Vagina (tissue), 2 donors: Measurements from ENCODE around the gene SRA1.

Experiments used
- POLR2A ChIP-seq, 2 donors: fragments of 450-650 bp; IDR thresholded peaks; one replicate each; pipeline ENCODE4 v1.6.1; 2017; ENCODE audit warnings: antibody characterized with exemption in 2 of 2, mild to moderate bottlenecking in 2 of 2, moderate library complexity in 2 of 2
- POLR2AphosphoS5 ChIP-seq, 2 donors: sonication (generic); formaldehyde crosslinking; IDR thresholded peaks; one replicate each; pipeline ENCODE4 v1.9.0; 2017; ENCODE audit warnings: antibody characterized with exemption in 2 of 2, mild to moderate bottlenecking in 2 of 2, low read depth in 1 of 2; ENCODE audit not compliant: insufficient read depth in 1 of 2
- TF ChIP-seq, protein P1 (sequence below), 3 experiments: fragments of 450-650 bp in 2 of 3; fragments of 200-600 bp in 1 of 3; sonication (generic) in 1 of 3; IDR thresholded peaks; one replicate each; pipeline ENCODE4 v1.5.1; 2017 to 2019; ENCODE audit warnings: antibody characterized with exemption in 3 of 3, mild to moderate bottlenecking in 2 of 3, moderate library complexity in 2 of 3

DNA sequence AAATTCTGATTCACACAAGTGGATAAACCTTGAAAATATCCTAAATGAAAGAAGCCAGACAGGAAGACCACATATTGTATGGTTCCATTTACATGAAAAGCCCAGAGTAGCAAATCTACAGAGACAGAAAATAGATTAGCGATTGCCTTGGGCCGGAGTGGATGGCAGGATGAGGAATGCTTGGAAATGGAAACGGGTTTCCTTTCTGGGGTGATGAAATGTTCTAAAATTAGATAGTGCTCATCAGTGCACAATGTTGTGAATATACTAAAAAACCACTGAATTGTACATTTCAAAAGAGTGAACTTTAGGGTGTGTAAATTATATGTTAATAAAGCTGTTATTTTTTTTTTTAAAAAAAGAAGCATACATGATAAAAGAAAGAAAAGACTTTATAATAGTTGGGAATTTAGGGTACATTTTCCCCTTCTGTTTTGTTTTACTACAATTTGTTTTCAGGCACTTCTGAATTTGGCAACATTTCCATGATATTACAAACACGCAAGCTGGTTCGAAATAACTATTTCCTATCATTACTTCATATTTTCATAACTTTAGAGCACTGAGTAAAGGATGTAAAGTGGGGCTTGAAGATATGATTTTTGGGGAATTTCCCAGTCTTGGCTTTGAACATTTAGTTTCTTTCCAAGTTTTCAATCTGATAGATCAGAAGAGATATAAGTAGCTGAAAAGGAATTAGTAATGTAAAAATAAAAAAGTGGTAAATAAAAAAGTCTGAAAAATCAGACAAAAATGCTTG is 31.2 kb upstream of the SRA1 start:
- TF ChIP-seq, protein P1, sequence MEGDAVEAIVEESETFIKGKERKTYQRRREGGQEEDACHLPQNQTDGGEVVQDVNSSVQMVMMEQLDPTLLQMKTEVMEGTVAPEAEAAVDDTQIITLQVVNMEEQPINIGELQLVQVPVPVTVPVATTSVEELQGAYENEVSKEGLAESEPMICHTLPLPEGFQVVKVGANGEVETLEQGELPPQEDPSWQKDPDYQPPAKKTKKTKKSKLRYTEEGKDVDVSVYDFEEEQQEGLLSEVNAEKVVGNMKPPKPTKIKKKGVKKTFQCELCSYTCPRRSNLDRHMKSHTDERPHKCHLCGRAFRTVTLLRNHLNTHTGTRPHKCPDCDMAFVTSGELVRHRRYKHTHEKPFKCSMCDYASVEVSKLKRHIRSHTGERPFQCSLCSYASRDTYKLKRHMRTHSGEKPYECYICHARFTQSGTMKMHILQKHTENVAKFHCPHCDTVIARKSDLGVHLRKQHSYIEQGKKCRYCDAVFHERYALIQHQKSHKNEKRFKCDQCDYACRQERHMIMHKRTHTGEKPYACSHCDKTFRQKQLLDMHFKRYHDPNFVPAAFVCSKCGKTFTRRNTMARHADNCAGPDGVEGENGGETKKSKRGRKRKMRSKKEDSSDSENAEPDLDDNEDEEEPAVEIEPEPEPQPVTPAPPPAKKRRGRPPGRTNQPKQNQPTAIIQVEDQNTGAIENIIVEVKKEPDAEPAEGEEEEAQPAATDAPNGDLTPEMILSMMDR (IDR thresholded peaks at IDR 0.05): no peak
- TF ChIP-seq POLR2A (IDR thresholded peaks at IDR 0.05) (no peak), POLR2AphosphoS5 (IDR thresholded peaks at IDR 0.05; ENCODE audit: insufficient read depth in 1 of 2, low read depth in 1 of 2) (no peak)
